Neuronal stem cell (in vitro differentiated cells): ENCODE data around the gene LYRM4.

Experiments used
- DNase-seq: peaks from one replicate; pipeline ENCODE4 v3.0.0-alpha.2; 2013; ENCODE audit warnings: low spot score
- H2AFZ ChIP-seq: one replicate; pipeline ENCODE4 v1.6.1; 2013; ENCODE audit warnings: mild to moderate bottlenecking, low read length, inconsistent platforms
- H2AK5ac ChIP-seq: 2 replicates; pipeline ENCODE4 v1.6.1; 2013; ENCODE audit warnings: low read depth, mild to moderate bottlenecking, inconsistent platforms, low read length, moderate library complexity, mixed read lengths
- H2BK120ac ChIP-seq: 2 replicates; pipeline ENCODE4 v1.6.1; 2013; ENCODE audit warnings: low read depth, mild to moderate bottlenecking, inconsistent platforms, low read length, moderate library complexity, mixed read lengths
- H2BK12ac ChIP-seq: one replicate; pipeline ENCODE4 v1.6.1; 2013; ENCODE audit warnings: low read length, inconsistent platforms
- H2BK15ac ChIP-seq: 2 replicates; pipeline ENCODE4 v1.6.1; 2013; ENCODE audit warnings: mild to moderate bottlenecking, low read length, inconsistent platforms, mixed read lengths
- H2BK5ac ChIP-seq: one replicate; pipeline ENCODE4 v1.6.1; 2013; ENCODE audit warnings: inconsistent platforms, mild to moderate bottlenecking, low read length, moderate library complexity
- H3K14ac ChIP-seq: one replicate; pipeline ENCODE4 v1.6.1; 2013; ENCODE audit warnings: low read length, inconsistent platforms
- H3K18ac ChIP-seq: 2 replicates; pipeline ENCODE4 v1.6.1; 2013; ENCODE audit warnings: low read length, inconsistent platforms
- H3K23ac ChIP-seq: 2 replicates; pipeline ENCODE4 v1.6.1; 2013; ENCODE audit warnings: low read depth, mild to moderate bottlenecking, mixed read lengths, low read length, inconsistent platforms; ENCODE audit not compliant: poor library complexity
- H3K27ac ChIP-seq: replicated peaks from 3 replicates; pipeline ENCODE4 v1.5.1; 2013; ENCODE audit warnings: low read length, inconsistent platforms
- H3K27me3 ChIP-seq, 3 experiments: 2 replicates each; pipeline ENCODE4 v1.6.1; 2013; ENCODE audit warnings: low read length in 3 of 3, mild to moderate bottlenecking in 2 of 3, inconsistent platforms in 1 of 3, low read depth in 1 of 3, mixed read lengths in 1 of 3, moderate library complexity in 1 of 3; ENCODE audit not compliant: control insufficient read depth in 3 of 3, insufficient read depth in 3 of 3
- H3K36me3 ChIP-seq, 2 donors: replicated peaks in 1 of 2; 2 replicates each; pipeline ENCODE4 v1.6.1; 2013; ENCODE audit warnings: low read length in 2 of 2; ENCODE audit not compliant: control insufficient read depth in 2 of 2, insufficient read depth in 2 of 2
- H3K4ac ChIP-seq: 2 replicates; pipeline ENCODE4 v1.6.1; 2013; ENCODE audit warnings: inconsistent platforms, mild to moderate bottlenecking, low read length, moderate library complexity
- H3K4me1 ChIP-seq, 2 donors: 1 replicate in 1 of 2; 2 replicates in 1 of 2; pipeline ENCODE4 v1.6.1; 2013; ENCODE audit warnings: low read length in 2 of 2, low read depth in 1 of 2; ENCODE audit not compliant: control insufficient read depth in 2 of 2, insufficient read depth in 1 of 2
- H3K4me2 ChIP-seq: one replicate; pipeline ENCODE4 v1.6.1; 2013; ENCODE audit warnings: mild to moderate bottlenecking, low read length, inconsistent platforms; ENCODE audit not compliant: insufficient read depth, poor library complexity, severe bottlenecking
- H3K4me3 ChIP-seq, 2 donors: 2 replicates each; pipeline ENCODE4 v1.5.1; 2013; ENCODE audit warnings: low read length in 2 of 2, mild to moderate bottlenecking in 2 of 2, inconsistent platforms in 1 of 2, moderate library complexity in 1 of 2
- H3K79me1 ChIP-seq: one replicate; pipeline ENCODE4 v1.6.1; 2013; ENCODE audit warnings: low read depth, mild to moderate bottlenecking, inconsistent platforms, low read length, moderate library complexity
- H3K9ac ChIP-seq: one replicate; pipeline ENCODE4 v1.6.1; 2013; ENCODE audit warnings: mild to moderate bottlenecking, low read depth, low read length, inconsistent platforms; ENCODE audit not compliant: poor library complexity
- H3K9me3 ChIP-seq, 2 donors: replicated peaks in 1 of 2; 2 replicates each; pipeline versions ENCODE3 to v1.6.1; 2013; ENCODE audit warnings: low read length in 2 of 2, mild to moderate bottlenecking in 2 of 2, inconsistent platforms in 1 of 2, low read depth in 1 of 2, mixed read lengths in 1 of 2, moderate library complexity in 1 of 2; ENCODE audit not compliant: control insufficient read depth in 2 of 2, insufficient read depth in 1 of 2
- H4K8ac ChIP-seq: one replicate; pipeline ENCODE4 v1.6.1; 2013; ENCODE audit warnings: low read depth, mild to moderate bottlenecking, inconsistent platforms, low read length, moderate library complexity
- H4K91ac ChIP-seq: one replicate; pipeline ENCODE4 v1.6.1; 2013; ENCODE audit warnings: low read length, low read depth, mild to moderate bottlenecking, inconsistent platforms; ENCODE audit not compliant: poor library complexity
- WGBS, 2 donors: extraction: QIAGEN DNeasy Blood & Tissue Kit; methylation state at CpG; one replicate each; pipeline ENCODE4 v1.1.7; 2013; ENCODE audit warnings: missing lambda C conversion rate in 2 of 2, mixed read lengths in 1 of 2; ENCODE audit not compliant: insufficient read length in 2 of 2, insufficient replicate concordance in 1 of 2; ENCODE audit errors: extremely low coverage in 2 of 2; 5-methylcytosine and 5-hydroxymethylcytosine counted together

LYRM4 gene

GRCh38 chr6:5102267-5102970, 158.3 kb downstream of the LYRM4 start:
- Histone ChIP-seq H3K14ac (no peak overlapping the region), H3K36me3 (peaks cover 0 to 1% of the 10 kb centered on the region in 2 donors), H3K27me3 (no peaks in the 10 kb centered on the region)

DNA sequence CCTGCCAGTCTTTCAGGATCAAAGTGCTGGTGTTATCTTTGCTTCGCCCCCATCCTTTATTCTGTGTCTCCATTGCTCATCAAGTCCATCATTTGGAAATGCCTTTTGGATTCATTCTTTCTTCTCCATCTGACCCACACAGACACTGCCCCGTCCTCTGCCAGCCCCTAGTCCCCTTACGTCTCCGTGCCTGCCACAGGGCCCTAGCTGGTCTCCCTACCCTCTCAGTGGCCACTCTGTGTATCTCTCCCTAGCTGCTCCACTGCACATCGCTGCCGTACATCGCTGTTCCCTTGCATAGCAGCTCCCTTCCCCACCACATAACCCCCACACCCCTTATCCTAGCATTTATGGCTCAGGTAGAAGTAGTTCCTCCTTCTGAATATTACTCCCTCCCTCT, 159.9 kb downstream of the LYRM4 start:
- no CpG with 5 or more reads among the region's 7 CpGs for WGBS, 2 donors

More at GRCh38 chr6:5102267-5102970, 158.3 kb downstream of the LYRM4 start:
- no peak overlapping the region for H4K91ac ChIP-seq
- no CpG with 5 or more reads among the region's 8 CpGs for WGBS, 2 donors
- H2AFZ ChIP-seq: no peak overlapping the region
- no peak overlapping the region for H2BK120ac ChIP-seq
- H3K23ac ChIP-seq: no peak overlapping the region
- no peak overlapping the region for H3K18ac ChIP-seq
- H3K79me1 ChIP-seq: no peaks in the 10 kb centered on the region
- no peak overlapping the region for H3K4me3 ChIP-seq
- H3K4me1 ChIP-seq: peaks cover 0 to 4% of the 10 kb centered on the region in 2 donors
- no peak overlapping the region for H3K4me2 ChIP-seq
- H2BK12ac ChIP-seq: no peak overlapping the region
- no peak overlapping the region for H3K9ac ChIP-seq
- no peak overlapping the region for H3K4ac ChIP-seq
- DNase-seq: no peak
- no peaks in the 10 kb centered on the region for H3K9me3 ChIP-seq
- no peak overlapping the region for H3K27ac ChIP-seq
- H2AK5ac ChIP-seq: no peak overlapping the region
- H4K8ac ChIP-seq: no peak overlapping the region
- H2BK15ac ChIP-seq: no peak overlapping the region
- H2BK5ac ChIP-seq: no peak overlapping the region

GRCh38 chr6:5099537-5099936, 161.2 kb downstream of the LYRM4 start:
- Histone ChIP-seq H2BK5ac (no peak overlapping the region), H3K4me1 (no peaks in the 10 kb centered on the region), H2BK120ac (no peak overlapping the region), H2BK12ac (no peak overlapping the region), H3K4me3 (no peak overlapping the region), H3K27ac (no peak overlapping the region), H3K27me3 (no peaks in the 10 kb centered on the region), H3K36me3 (no peaks in the 10 kb centered on the region), H3K23ac (no peak overlapping the region), H4K8ac (no peak overlapping the region), H3K4ac (no peak overlapping the region), H3K79me1 (no peaks in the 10 kb centered on the region), H2BK15ac (no peak overlapping the region), H3K14ac (no peak overlapping the region), H2AK5ac (no peak overlapping the region), H3K18ac (no peak overlapping the region), H3K4me2 (no peak overlapping the region), H2AFZ (no peak overlapping the region), H3K9me3 (no peaks in the 10 kb centered on the region), H4K91ac (no peak overlapping the region), H3K9ac (no peak overlapping the region)
- no CpG with 5 or more reads among the region's 3 CpGs for WGBS, 2 donors
- no peak for DNase-seq

More for the DNA sequence above, 159.9 kb downstream of the LYRM4 start:
- H3K4me2 ChIP-seq: no peak overlapping the region
- DNase-seq: no peak
- no peak overlapping the region for H3K4me3 ChIP-seq
- H3K9me3 ChIP-seq: no peaks in the 10 kb centered on the region
- H2BK120ac ChIP-seq: no peak overlapping the region
- no peak overlapping the region for H2BK5ac ChIP-seq
- H3K18ac ChIP-seq: no peak overlapping the region
- H3K23ac ChIP-seq: no peak overlapping the region
- no peak overlapping the region for H2AFZ ChIP-seq
- no peak overlapping the region for H3K14ac ChIP-seq
- H3K36me3 ChIP-seq: no peaks in the 10 kb centered on the region
- no peak overlapping the region for H2BK15ac ChIP-seq
- no peaks in the 10 kb centered on the region for H3K79me1 ChIP-seq
- no peak overlapping the region for H2AK5ac ChIP-seq
- H3K9ac ChIP-seq: no peak overlapping the region
- H3K4ac ChIP-seq: no peak overlapping the region
- no peak overlapping the region for H2BK12ac ChIP-seq
- H3K4me1 ChIP-seq: no peaks in the 10 kb centered on the region
- no peak overlapping the region for H4K8ac ChIP-seq
- no peak overlapping the region for H4K91ac ChIP-seq
- H3K27me3 ChIP-seq: no peaks in the 10 kb centered on the region
- no peak overlapping the region for H3K27ac ChIP-seq

DNA sequence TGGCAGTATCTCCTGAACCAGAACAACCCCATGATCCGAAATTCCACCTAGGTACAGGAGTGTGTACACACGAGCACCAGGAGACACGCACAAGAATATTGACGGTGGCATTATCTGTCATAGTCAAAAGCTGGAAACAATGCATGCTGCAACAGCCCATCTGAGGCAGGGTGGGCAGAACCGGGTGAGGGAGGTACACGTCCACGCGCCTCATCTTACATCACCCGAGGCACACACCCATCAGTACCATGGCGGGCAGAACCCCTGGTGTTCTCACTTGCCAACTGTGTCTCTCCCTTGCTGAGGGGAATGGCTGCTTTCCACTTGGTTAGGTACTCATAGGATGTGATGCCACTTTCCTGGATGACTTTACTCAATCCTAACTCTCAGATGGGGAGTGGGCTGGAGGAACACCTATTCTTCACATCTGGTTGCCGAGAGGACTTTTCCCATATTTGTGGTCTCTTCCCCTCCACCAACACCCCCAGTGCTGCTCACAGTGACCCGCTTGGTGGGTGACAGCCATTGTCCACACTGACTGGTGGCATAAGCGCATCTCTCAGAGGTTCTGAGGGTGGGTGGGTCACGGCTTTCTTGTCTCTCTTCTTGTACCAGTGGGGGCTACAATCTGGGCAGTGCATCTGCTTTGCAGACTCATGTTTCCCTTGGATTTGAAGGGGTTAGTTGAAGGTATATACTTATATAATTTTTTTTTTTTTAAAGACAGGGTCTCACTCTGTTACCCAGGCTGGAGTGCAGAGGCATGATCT, 162.1 kb downstream of the LYRM4 start:
- Histone ChIP-seq H3K27ac (no peak overlapping the region), H3K4me2 (no peak overlapping the region), H3K27me3 (no peaks in the 10 kb centered on the region)

More for the DNA sequence above, 162.1 kb downstream of the LYRM4 start:
- peak overlapping the region in 1 of 2 donors; percentile 38 for H3K4me3 ChIP-seq
- no CpG with 5 or more reads among the region's 14 CpGs for WGBS, 2 donors
- no peak overlapping the region for H4K91ac ChIP-seq
- H3K18ac ChIP-seq: no peak overlapping the region
- H2BK120ac ChIP-seq: no peak overlapping the region
- no peak overlapping the region for H4K8ac ChIP-seq
- H3K14ac ChIP-seq: no peak overlapping the region
- H3K36me3 ChIP-seq: no peaks in the 10 kb centered on the region
- no peak overlapping the region for H2AK5ac ChIP-seq
- H2BK15ac ChIP-seq: no peak overlapping the region
- no peaks in the 10 kb centered on the region for H3K9me3 ChIP-seq
- no peak overlapping the region for H2BK12ac ChIP-seq
- H3K79me1 ChIP-seq: no peaks in the 10 kb centered on the region
- DNase-seq: no peak
- H3K4ac ChIP-seq: no peak overlapping the region
- H3K23ac ChIP-seq: no peak overlapping the region
- H2BK5ac ChIP-seq: no peak overlapping the region
- H2AFZ ChIP-seq: no peak overlapping the region
- H3K9ac ChIP-seq: no peak overlapping the region
- no peaks in the 10 kb centered on the region for H3K4me1 ChIP-seq
